ENCODE results near the gene SRD5A2. TPM values are rescaled to one million over a fixed set of nuclear protein-coding genes. Genes with fewer than 3 reads are reported as not detected.
A peak's percentile ranks its signal among the peaks of the same experiment; 100 is the strongest.
"Not testable (repeated sequence)": the region's sequence is repeated elsewhere in the genome, so short reads cannot be mapped to it uniquely, and the experiment has no call there.

The SRD5A2 gene
- total and polyA plus RNA-seq, 2 donors from 2014 or later = 0.15 to 0.22 TPM

GRCh38 chr2:31511376-31511775 is 69.4 kb downstream of the SRD5A2 start:
- Histone ChIP-seq H3K36me3 (ENCODE audit: control insufficient read depth in 2 of 3, insufficient read depth in 3 of 3, low read length in 3 of 3) (no peaks in the 10 kb centered on the region), H3K9ac (ENCODE audit: low read length in 3 of 3) (no peak overlapping the region), H3K4me3 (ENCODE audit: low read length in 3 of 3) (no peak overlapping the region), H3K9me3 (ENCODE audit: control insufficient read depth in 2 of 3, insufficient read depth in 1 of 3, low read length in 3 of 3) (no peaks in the 10 kb centered on the region), H3K27ac (ENCODE audit: low read depth in 2 of 2, low read length in 2 of 2) (no peak overlapping the region), H3K27me3 (ENCODE audit: control insufficient read depth, insufficient read depth, low read length) (no peaks in the 10 kb centered on the region), H3K4me1 (ENCODE audit: control insufficient read depth in 2 of 3, insufficient read depth in 2 of 3, low read depth in 1 of 3, low read length in 3 of 3) (no peaks in the 10 kb centered on the region)
- FAIRE-seq (no peak), DNase-seq (no peak)
- intact Hi-C loops (cut with DNase I) = no loop called here
- TF ChIP-seq, protein P1, sequence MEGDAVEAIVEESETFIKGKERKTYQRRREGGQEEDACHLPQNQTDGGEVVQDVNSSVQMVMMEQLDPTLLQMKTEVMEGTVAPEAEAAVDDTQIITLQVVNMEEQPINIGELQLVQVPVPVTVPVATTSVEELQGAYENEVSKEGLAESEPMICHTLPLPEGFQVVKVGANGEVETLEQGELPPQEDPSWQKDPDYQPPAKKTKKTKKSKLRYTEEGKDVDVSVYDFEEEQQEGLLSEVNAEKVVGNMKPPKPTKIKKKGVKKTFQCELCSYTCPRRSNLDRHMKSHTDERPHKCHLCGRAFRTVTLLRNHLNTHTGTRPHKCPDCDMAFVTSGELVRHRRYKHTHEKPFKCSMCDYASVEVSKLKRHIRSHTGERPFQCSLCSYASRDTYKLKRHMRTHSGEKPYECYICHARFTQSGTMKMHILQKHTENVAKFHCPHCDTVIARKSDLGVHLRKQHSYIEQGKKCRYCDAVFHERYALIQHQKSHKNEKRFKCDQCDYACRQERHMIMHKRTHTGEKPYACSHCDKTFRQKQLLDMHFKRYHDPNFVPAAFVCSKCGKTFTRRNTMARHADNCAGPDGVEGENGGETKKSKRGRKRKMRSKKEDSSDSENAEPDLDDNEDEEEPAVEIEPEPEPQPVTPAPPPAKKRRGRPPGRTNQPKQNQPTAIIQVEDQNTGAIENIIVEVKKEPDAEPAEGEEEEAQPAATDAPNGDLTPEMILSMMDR (IDR thresholded peaks at IDR 0.05; ENCODE audit: borderline replicate concordance, extremely low read depth, insufficient read depth) = no peak

DNA sequence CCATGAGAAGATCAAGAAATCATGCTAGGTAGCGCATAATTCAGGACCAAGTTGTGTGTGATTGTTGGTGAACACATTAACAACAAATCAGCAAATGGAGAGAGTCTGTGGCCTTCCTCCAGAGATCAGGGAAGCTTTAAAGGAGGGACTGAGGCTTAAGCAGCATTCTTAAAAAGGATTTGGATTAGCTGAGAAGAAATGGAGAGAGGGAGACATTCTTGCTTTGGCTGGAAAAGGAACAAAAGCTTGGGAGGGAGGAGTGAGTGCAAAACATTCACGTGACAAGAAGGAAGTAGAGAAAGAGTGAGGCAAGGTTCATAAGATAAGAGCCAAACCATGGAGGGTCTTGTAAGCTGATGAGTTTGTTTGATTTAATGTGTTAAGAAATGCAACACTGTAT is 75.6 kb downstream of the SRD5A2 start:
- Histone ChIP-seq H3K4me3 (ENCODE audit: low read length in 3 of 3) (no peak overlapping the region), H3K36me3 (ENCODE audit: control insufficient read depth in 2 of 3, insufficient read depth in 3 of 3, low read length in 3 of 3) (no peaks in the 10 kb centered on the region), H3K9ac (ENCODE audit: low read length in 3 of 3) (no peak overlapping the region), H3K4me1 (ENCODE audit: control insufficient read depth in 2 of 3, insufficient read depth in 2 of 3, low read depth in 1 of 3, low read length in 3 of 3) (no peaks in the 10 kb centered on the region), H3K9me3 (ENCODE audit: control insufficient read depth in 2 of 3, insufficient read depth in 1 of 3, low read length in 3 of 3) (no peaks in the 10 kb centered on the region), H3K27ac (ENCODE audit: low read depth in 2 of 2, low read length in 2 of 2) (no peak overlapping the region), H3K27me3 (ENCODE audit: control insufficient read depth, insufficient read depth, low read length) (no peaks in the 10 kb centered on the region)
- FAIRE-seq = no peak
- TF ChIP-seq, protein P1 (IDR thresholded peaks at IDR 0.05; ENCODE audit: borderline replicate concordance, extremely low read depth, insufficient read depth) = no peak
- DNase-seq = no peak
- intact Hi-C loops (cut with DNase I) = no loop called here

- no peak overlapping the region for H3K4me3 ChIP-seq (ENCODE audit: low read length in 3 of 3)
- no peak overlapping the region for H3K27ac ChIP-seq (ENCODE audit: low read depth in 2 of 2, low read length in 2 of 2)
- TF ChIP-seq, protein P1 (IDR thresholded peaks at IDR 0.05; ENCODE audit: borderline replicate concordance, extremely low read depth, insufficient read depth) = no peak
- no peak for FAIRE-seq
- H3K9ac ChIP-seq (ENCODE audit: low read length in 3 of 3) = no peak overlapping the region
- H3K36me3 ChIP-seq (ENCODE audit: control insufficient read depth in 2 of 3, insufficient read depth in 3 of 3, low read length in 3 of 3) = no peaks in the 10 kb centered on the region
- H3K27me3 ChIP-seq (ENCODE audit: control insufficient read depth, insufficient read depth, low read length) = no peaks in the 10 kb centered on the region
- intact Hi-C loops (cut with DNase I) = no loop called here
- no peaks in the 10 kb centered on the region for H3K4me1 ChIP-seq (ENCODE audit: control insufficient read depth in 2 of 3, insufficient read depth in 2 of 3, low read depth in 1 of 3, low read length in 3 of 3)
- DNase-seq = no peak
- H3K9me3 ChIP-seq (ENCODE audit: control insufficient read depth in 2 of 3, insufficient read depth in 1 of 3, low read length in 3 of 3) = no peaks in the 10 kb centered on the region
Observed at GRCh38 chr2:31504311-31504710, 76.4 kb downstream of the SRD5A2 start.

DNA sequence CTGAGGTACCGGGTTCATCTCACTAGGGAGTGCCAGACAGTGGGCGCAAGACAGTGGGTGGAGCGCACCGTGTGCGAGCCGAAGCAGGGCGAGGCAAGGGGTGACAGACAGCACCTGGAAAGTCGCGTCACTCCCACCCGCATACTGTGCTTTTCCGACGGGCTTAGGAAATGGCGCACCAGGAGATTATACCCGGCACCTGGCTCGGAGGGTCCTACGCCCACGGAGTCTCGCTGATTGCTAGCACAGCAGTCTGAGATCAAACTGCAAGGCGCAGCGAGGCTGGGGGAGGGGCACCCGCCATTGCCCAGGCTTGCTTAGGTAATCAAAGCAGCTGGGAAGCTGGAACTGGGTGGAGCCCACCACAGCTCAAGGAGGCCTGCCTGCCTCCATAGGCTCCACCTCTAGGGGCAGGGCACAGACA is 84.3 kb downstream of the SRD5A2 start:
- H3K4me1 ChIP-seq (ENCODE audit: control insufficient read depth in 2 of 3, insufficient read depth in 2 of 3, low read depth in 1 of 3, low read length in 3 of 3); H3K4me3 ChIP-seq (ENCODE audit: low read length in 3 of 3); H3K9me3 ChIP-seq (ENCODE audit: control insufficient read depth in 2 of 3, insufficient read depth in 1 of 3, low read length in 3 of 3); H3K9ac ChIP-seq (ENCODE audit: low read length in 3 of 3); intact Hi-C loops (cut with DNase I); H3K27me3 ChIP-seq (ENCODE audit: control insufficient read depth, insufficient read depth, low read length); H3K36me3 ChIP-seq (ENCODE audit: control insufficient read depth in 2 of 3, insufficient read depth in 3 of 3, low read length in 3 of 3); FAIRE-seq; H3K27ac ChIP-seq (ENCODE audit: low read depth in 2 of 2, low read length in 2 of 2): not testable (repeated sequence)
- DNase-seq = peak in 1 of 5 donors; percentile 47

DNA sequence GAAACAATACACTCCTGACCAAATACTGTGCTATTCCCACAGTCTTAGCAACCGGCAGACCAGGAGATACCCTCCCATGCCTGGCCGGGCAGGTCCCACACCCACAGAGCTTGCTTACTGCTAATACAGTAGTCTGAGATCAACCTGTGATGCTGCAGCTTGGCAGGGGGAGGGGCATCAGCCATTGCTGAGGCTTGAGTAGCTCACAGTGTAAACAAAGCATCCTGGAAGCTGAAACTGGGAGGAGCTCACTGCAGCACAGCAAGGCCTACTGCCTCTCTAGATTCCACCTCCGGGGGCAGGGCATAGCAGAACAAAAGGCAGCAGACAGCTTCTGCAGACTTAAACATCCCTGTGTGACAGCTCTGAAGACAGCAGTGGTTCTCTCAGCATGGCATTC is 91.4 kb downstream of the SRD5A2 start:
- H3K9ac ChIP-seq (ENCODE audit: low read length in 3 of 3); H3K9me3 ChIP-seq (ENCODE audit: control insufficient read depth in 2 of 3, insufficient read depth in 1 of 3, low read length in 3 of 3); intact Hi-C loops (cut with DNase I); H3K36me3 ChIP-seq (ENCODE audit: control insufficient read depth in 2 of 3, insufficient read depth in 3 of 3, low read length in 3 of 3); FAIRE-seq; H3K27ac ChIP-seq (ENCODE audit: low read depth in 2 of 2, low read length in 2 of 2); H3K4me3 ChIP-seq (ENCODE audit: low read length in 3 of 3); H3K27me3 ChIP-seq (ENCODE audit: control insufficient read depth, insufficient read depth, low read length); H3K4me1 ChIP-seq (ENCODE audit: control insufficient read depth in 2 of 3, insufficient read depth in 2 of 3, low read depth in 1 of 3, low read length in 3 of 3): not testable (repeated sequence)
- DNase-seq = peak in 4 of 5 donors; percentile 27 to 52 (median 31)

Data from kidney (tissue), 14 donors.